EH (cell line): ENCODE measurements around the gene FAM228B.
"Not testable (repeated sequence)": the region's sequence is repeated elsewhere in the genome, so short reads cannot be mapped to it uniquely, and the experiment has no call there.

Experiments used
- DNase-seq: peaks from one replicate; pipeline ENCODE4 v3.0.0-alpha.2; 2015; ENCODE audit warnings: low read depth

Gene FAM228B

GRCh38 chr2:24123195-24123921 is at the start of gene FAM228B, which contains the start of gene PFN4:
Gene FAM228B, plus strand, starts transcription at chr2:24123469. Its CDS starts 893 bp downstream, at chr2:24124362.
Gene PFN4, minus strand, starts transcription at chr2:24123334. Its CDS starts 799 bp downstream, at chr2:24122535.
- DNase-seq, result peak; percentile 90

- no peak for DNase-seq
Measured at GRCh38 chr2:24073816-24074215, 49.5 kb upstream of the FAM228B start.

GRCh38 chr2:24075259-24075658 is 48.0 kb upstream of the FAM228B start:
- DNase-seq, result no peak

GRCh38 chr2:24075915-24076848 is 47.1 kb upstream of the FAM228B start, which contains the start of gene SF3B6:
Gene SF3B6, minus strand, starts transcription at chr2:24076326. Its CDS starts 97 bp downstream, at chr2:24076229.
- DNase-seq, result peak; percentile 99

- peak; percentile 34 for DNase-seq
Measured at GRCh38 chr2:24076849-24077534, 46.3 kb upstream of the FAM228B start.

- no peak for DNase-seq
Measured at GRCh38 chr2:24077535-24077877, 45.8 kb upstream of the FAM228B start.

GRCh38 chr2:24077879-24078278 is 45.4 kb upstream of the FAM228B start:
- DNase-seq, result no peak

GRCh38 chr2:24080701-24081100 is 42.6 kb upstream of the FAM228B start:
- DNase-seq, result no peak

- DNase-seq, result no peak
Measured at GRCh38 chr2:24082787-24083566, 40.3 kb upstream of the FAM228B start.

- DNase-seq, result peak; percentile 81
Measured at GRCh38 chr2:24083567-24084385, 39.5 kb upstream of the FAM228B start.

- peak; percentile 90 for DNase-seq
Measured at GRCh38 chr2:24084386-24085199, 38.7 kb upstream of the FAM228B start, which contains the start of gene TP53I3. Gene TP53I3, minus strand, starts transcription at chr2:24084834. Its CDS starts 508 bp downstream, at chr2:24084326.

- DNase-seq, result no peak
Measured at GRCh38 chr2:24085200-24085489, 38.1 kb upstream of the FAM228B start.

GRCh38 chr2:24086241-24086640 is 37.0 kb upstream of the FAM228B start:
- DNase-seq, result no peak

- DNase-seq, result no peak
Measured at GRCh38 chr2:24087032-24087431, 36.2 kb upstream of the FAM228B start.

GRCh38 chr2:24088821-24089359 is 34.4 kb upstream of the FAM228B start:
- no peak for DNase-seq

- not testable (repeated sequence) for DNase-seq
Measured at GRCh38 chr2:24093270-24093669, 30.0 kb upstream of the FAM228B start.

GRCh38 chr2:24095171-24095677 is 28.0 kb upstream of the FAM228B start:
- DNase-seq, result not testable (repeated sequence)

GRCh38 chr2:24100732-24101131 is 22.5 kb upstream of the FAM228B start:
- not testable (repeated sequence) for DNase-seq

GRCh38 chr2:24101992-24102391 is 21.3 kb upstream of the FAM228B start:
- no peak for DNase-seq
